Epithelial cell of esophagus (primary cell): ENCODE data around the gene BGN.

Experiments
- DNase-seq: peaks from one replicate; pipeline ENCODE4 v3.0.0; 2010; ENCODE audit warnings: low read depth
- H3K4me3 ChIP-seq: 2 replicates; pipeline ENCODE4 v1.5.1; 2011; ENCODE audit warnings: mild to moderate bottlenecking, low read length, control low read depth
- TF ChIP-seq, protein P1 (sequence below): IDR thresholded peaks from 2 replicates; pipeline ENCODE4 v1.5.1; 2011; ENCODE audit warnings: low read depth, mild to moderate bottlenecking, low read length, control low read depth, inconsistent platforms; ENCODE audit not compliant: insufficient read depth; ENCODE audit errors: missing control alignments

BGN gene

DNA sequence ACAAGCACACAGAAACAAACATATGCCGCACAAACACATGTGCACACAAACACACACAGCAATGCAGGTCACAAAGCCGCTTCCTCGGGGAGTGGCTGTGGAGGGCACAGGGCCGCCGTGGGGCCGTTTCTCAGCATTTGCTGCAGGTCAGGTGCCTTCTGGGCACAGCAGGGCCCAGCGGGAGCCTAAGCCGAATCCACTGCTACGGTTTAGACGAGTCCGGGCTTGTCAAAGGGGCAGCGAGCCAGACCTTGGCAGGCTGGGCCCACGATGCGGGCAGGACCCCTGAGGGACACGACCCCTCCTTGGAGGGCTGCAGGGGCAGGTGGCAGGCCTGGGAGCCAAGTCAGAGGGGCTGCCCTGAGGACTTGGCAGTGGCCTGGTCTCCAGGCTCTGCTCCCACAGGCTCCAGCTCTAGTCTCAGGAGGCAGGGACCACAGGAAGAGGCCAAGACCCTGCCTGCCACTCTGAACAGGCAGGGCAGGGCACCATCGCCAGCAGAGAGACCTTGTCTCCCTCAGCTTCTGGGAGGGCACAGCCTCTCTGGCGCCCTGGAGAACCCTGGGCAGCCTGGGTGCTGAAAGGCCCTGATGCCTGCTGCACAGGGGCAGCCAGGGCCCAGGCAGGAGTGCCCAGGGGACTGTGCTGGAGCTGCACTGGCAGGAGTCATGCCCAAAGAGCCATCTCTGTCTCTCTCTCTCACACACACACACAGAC is 17.2 kb downstream of the BGN start:
- DNase-seq: no peak
- no peak overlapping the region for H3K4me3 ChIP-seq
- TF ChIP-seq, protein P1, sequence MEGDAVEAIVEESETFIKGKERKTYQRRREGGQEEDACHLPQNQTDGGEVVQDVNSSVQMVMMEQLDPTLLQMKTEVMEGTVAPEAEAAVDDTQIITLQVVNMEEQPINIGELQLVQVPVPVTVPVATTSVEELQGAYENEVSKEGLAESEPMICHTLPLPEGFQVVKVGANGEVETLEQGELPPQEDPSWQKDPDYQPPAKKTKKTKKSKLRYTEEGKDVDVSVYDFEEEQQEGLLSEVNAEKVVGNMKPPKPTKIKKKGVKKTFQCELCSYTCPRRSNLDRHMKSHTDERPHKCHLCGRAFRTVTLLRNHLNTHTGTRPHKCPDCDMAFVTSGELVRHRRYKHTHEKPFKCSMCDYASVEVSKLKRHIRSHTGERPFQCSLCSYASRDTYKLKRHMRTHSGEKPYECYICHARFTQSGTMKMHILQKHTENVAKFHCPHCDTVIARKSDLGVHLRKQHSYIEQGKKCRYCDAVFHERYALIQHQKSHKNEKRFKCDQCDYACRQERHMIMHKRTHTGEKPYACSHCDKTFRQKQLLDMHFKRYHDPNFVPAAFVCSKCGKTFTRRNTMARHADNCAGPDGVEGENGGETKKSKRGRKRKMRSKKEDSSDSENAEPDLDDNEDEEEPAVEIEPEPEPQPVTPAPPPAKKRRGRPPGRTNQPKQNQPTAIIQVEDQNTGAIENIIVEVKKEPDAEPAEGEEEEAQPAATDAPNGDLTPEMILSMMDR: no peak

DNA sequence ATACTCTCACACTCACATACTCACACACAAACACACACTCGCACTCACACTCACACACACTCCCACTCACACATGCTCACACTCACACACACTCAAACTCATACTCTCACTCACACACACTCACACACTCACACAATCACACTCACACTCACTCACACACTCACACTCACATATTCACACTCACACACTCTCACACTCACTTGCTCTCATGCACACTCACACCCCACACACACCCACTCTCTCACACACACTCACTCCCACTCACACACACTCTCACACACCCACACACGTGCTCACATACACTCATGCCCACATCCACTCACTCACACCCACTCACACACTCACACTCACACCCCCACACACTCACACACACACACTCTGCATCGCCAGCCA is 17.7 kb downstream of the BGN start:
- TF ChIP-seq, protein P1: no peak
- DNase-seq: no peak
- H3K4me3 ChIP-seq: no peak overlapping the region

DNA sequence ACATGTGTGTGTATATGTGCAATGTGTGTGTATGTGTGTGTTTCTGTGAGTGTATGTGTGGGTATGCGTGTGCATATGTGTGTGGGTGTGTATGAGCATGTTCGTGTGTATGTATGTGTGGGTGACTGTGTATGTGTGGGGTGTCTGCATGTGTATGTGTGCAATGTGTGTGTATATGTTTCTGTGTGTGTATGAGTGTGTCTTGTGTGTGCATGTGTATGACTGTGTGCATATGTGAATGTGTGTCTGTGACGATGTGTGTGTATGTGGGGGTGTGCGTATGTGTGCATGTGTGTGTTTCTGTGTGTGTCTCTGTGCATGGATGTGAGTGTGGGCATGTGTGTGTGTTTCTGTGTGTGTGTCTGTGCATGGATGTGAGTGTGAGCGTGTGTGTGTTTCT is 18.5 kb downstream of the BGN start:
- DNase-seq: no peak
- TF ChIP-seq, protein P1: no peak
- no peak overlapping the region for H3K4me3 ChIP-seq

DNA sequence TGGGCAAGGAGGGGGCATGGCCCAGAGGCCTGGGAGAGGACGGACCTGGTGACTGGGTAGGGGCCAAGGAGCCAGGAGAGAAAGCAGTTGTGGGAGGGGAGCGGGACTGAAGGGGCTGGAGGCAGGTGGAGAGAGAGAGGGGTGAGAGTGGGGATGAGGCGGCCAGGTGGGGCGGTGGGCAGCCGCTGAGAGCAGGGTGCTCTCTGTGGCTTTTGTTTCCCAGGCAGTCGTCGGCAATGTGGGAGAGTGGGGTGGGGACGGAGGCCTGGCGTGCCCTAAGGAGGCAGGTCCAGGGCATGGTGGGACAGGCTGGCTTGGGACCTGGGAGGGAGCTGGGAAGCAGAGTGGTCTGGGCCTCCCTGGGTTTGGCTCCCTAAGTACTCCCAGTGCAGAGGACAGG is 19.5 kb downstream of the BGN start:
- TF ChIP-seq, protein P1: no peak
- no peak overlapping the region for H3K4me3 ChIP-seq
- no peak for DNase-seq

DNA sequence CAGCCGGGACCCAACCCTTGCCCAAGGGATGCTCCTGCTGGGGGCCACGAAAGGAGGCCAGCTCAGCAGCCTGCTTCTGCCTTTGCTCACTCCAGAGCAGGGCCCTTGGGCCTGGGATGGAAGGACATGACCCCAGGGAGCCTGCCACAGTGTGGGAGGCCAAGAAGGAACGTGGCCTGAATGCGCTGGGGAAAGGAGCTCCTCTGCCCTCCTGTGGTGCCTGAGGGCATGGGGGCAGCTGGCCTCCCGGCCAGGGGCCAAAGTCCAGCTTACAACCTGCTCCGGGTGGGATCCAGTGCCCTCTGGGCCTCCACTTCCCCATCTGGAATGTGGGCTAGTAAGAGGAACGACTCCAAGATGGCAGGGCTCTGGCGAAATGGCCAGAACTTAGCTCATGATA is 20.7 kb downstream of the BGN start:
- no peak for DNase-seq
- TF ChIP-seq, protein P1: no peak
- H3K4me3 ChIP-seq: no peak overlapping the region

DNA sequence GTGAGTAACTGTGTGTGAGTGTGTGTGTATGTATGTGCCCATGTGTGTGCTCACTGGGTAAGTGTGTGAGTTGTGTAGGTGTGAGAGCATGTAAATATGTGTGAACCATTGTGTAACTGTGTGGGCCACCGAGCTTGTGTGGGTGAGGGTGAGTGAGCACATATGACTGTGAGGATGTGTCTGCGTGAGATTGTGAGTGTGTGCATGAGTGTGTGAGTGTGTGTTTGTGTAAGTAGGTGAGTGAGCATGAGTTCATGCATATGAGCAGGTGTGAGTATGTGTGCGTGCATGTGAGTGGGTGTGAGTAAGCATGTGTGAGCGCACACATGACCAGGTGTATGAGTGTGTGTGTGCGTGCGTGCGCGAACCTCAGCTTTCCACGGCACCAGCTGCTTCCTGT is 21.3 kb downstream of the BGN start:
- no peak overlapping the region for H3K4me3 ChIP-seq
- DNase-seq: no peak
- TF ChIP-seq, protein P1: no peak

DNA sequence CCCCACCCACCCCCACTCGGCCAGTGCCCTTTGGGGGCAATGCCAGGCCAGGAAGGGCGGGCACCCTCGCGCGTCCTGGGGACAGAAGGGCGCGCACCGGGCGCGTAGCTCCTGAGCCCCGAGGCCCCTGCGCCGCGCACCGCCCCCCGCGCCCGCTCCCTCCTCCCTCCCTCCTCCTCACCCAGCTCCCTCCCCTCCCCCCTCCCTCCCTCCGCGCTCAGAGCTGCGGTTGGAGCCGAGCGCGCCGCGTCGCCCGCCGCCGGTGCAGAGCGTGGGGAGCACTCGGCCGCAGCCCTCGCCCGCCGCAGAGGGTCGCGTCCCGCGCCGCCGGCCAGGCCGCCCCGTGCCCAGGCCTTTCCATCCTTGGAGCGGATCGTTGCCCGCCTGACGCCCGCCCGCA is 22.6 kb downstream of the BGN start, which contains the start of gene ATP2B3:
TSS of gene ATP2B3 (plus strand) at position 220 of the 400 bp plus-strand sequence. CDS start 18,606 bp downstream, outside the sequence.
- no peak within 1 kb of the TSS for H3K4me3 ChIP-seq
- DNase-seq: no peak

More for the DNA sequence above, 22.6 kb downstream of the BGN start, which contains the start of gene ATP2B3:
- TF ChIP-seq, protein P1: no peak
